H1 (cell line): ENCODE results near the gene ABITRAM. TPM values are rescaled to one million over a fixed set of nuclear protein-coding genes. Genes with fewer than 3 reads are reported as not detected.
"Not testable (repeated sequence)": the region's sequence is repeated elsewhere in the genome, so short reads cannot be mapped to it uniquely, and the experiment has no call there.

Experiments
- CTCF ChIA-PET: fragments of 300-600 bp; sonication (Branson Sonifier 250); formaldehyde crosslinking; loops from one replicate; lab custom pipeline; 2021; ENCODE audit not compliant: partially characterized antibody; lab: Charles Lee
- POLR2A ChIA-PET: fragments of 300-600 bp; sonication (Branson Sonifier 250); formaldehyde crosslinking; loops from one replicate; lab custom pipeline; 2021; ENCODE audit warnings: inconsistent platforms; ENCODE audit not compliant: partially characterized antibody; lab: Charles Lee
- DNase-seq, 2 experiments: peaks; one replicate each; pipeline versions ENCODE4 v3.0.0 to v3.0.0-alpha.2; 2010 to 2022; ENCODE audit warnings: low spot score in 2 of 2, low read depth in 1 of 2, mixed read lengths in 1 of 2
- FAIRE-seq: peaks from 2 replicates; lab custom pipeline; 2011; peaks lifted over from hg19 to GRCh38; lab: Jason Lieb, UNC
- H2AFZ ChIP-seq: 2 replicates; pipeline ENCODE4 v1.8.1; 2012; ENCODE audit warnings: low read length, inconsistent platforms
- H2AK5ac ChIP-seq: 2 replicates; pipeline ENCODE4 v1.6.1; 2013; ENCODE audit warnings: low read depth, low read length
- H2BK120ac ChIP-seq: replicated peaks from 2 replicates; pipeline ENCODE3; 2013; ENCODE audit warnings: low read depth, low read length, inconsistent platforms
- H2BK12ac ChIP-seq: 2 replicates; pipeline ENCODE4 v1.6.1; 2013; ENCODE audit warnings: low read depth, low read length
- H2BK15ac ChIP-seq: 2 replicates; pipeline ENCODE4 v1.6.1; 2013; ENCODE audit warnings: low read length
- H2BK20ac ChIP-seq: 2 replicates; pipeline ENCODE4 v1.6.1; 2013; ENCODE audit warnings: low read length
- H2BK5ac ChIP-seq: 2 replicates; pipeline ENCODE4 v1.6.1; 2013; ENCODE audit warnings: low read depth, low read length
- H3K14ac ChIP-seq: 2 replicates; pipeline ENCODE4 v1.6.1; 2013; ENCODE audit warnings: inconsistent platforms; ENCODE audit not compliant: insufficient read length
- H3K18ac ChIP-seq: 2 replicates; pipeline ENCODE4 v1.6.1; 2013; ENCODE audit warnings: low read length; ENCODE audit errors: extremely low read depth
- H3K23ac ChIP-seq: 2 replicates; pipeline ENCODE4 v1.6.1; 2013; ENCODE audit warnings: inconsistent platforms; ENCODE audit not compliant: insufficient read length
- H3K23me2 ChIP-seq: 2 replicates; pipeline ENCODE4 v1.6.1; 2013; ENCODE audit warnings: low read depth, low read length
- H3K27ac ChIP-seq: 2 replicates; pipeline ENCODE4 v1.6.1; 2011; ENCODE audit warnings: low read depth, low read length, inconsistent platforms
- H3K27me3 ChIP-seq, 4 experiments: replicated peaks in 1 of 4; 1 replicate in 1 of 4; 2 replicates in 3 of 4; pipeline versions ENCODE4 v1.6.1 to v1.8.1; 2011 to 2013; ENCODE audit warnings: low read length in 3 of 4, mild to moderate bottlenecking in 3 of 4, inconsistent platforms in 2 of 4, mixed read lengths in 2 of 4, moderate library complexity in 1 of 4; ENCODE audit not compliant: control insufficient read depth in 3 of 4, insufficient read depth in 3 of 4; ENCODE audit errors: extremely low read depth in 1 of 4
- H3K36me3 ChIP-seq, 4 experiments: 2 replicates each; pipeline versions ENCODE4 v1.6.1 to v1.8.1; 2011 to 2013; ENCODE audit warnings: mild to moderate bottlenecking in 4 of 4, low read length in 3 of 4, moderate library complexity in 2 of 4, control low read depth in 1 of 4, inconsistent platforms in 1 of 4; ENCODE audit not compliant: insufficient read depth in 4 of 4, control insufficient read depth in 2 of 4
- H3K4ac ChIP-seq: replicated peaks from 2 replicates; pipeline ENCODE3; 2013; ENCODE audit warnings: low read length, low read depth, mixed read lengths, inconsistent platforms; ENCODE audit not compliant: insufficient read length
- H3K4me1 ChIP-seq, 4 experiments: replicated peaks in 1 of 4; 1 replicate in 1 of 4; 2 replicates in 3 of 4; pipeline versions ENCODE4 v1.6.1 to v1.8.1; 2011 to 2013; ENCODE audit warnings: low read length in 3 of 4, inconsistent platforms in 2 of 4, mixed read lengths in 1 of 4; ENCODE audit not compliant: insufficient read depth in 4 of 4, control insufficient read depth in 3 of 4
- H3K4me2 ChIP-seq, 2 experiments: 2 replicates each; pipeline versions ENCODE4 v1.6.1 to v1.8.1; 2011 to 2013; ENCODE audit warnings: low read depth in 2 of 2, low read length in 2 of 2, control low read depth in 1 of 2, inconsistent platforms in 1 of 2, mild to moderate bottlenecking in 1 of 2; ENCODE audit not compliant: insufficient read depth in 1 of 2
- H3K4me3 ChIP-seq, 4 experiments: fragments of 200-600, 300-600 bp in 1 of 4; sonication (generic), shearing (Covaris generic), sonication (Bioruptor Twin) in 1 of 4; 2 replicates each; pipeline versions ENCODE4 v1.5.1 to v1.8.1; 2011 to 2016; ENCODE audit warnings: low read length in 4 of 4, low read depth in 3 of 4, control low read depth in 2 of 4, inconsistent platforms in 2 of 4, mild to moderate bottlenecking in 2 of 4, mixed read lengths in 1 of 4, moderate library complexity in 1 of 4; ENCODE audit not compliant: insufficient read depth in 2 of 4; ENCODE audit errors: extremely low read depth in 1 of 4
- H3K56ac ChIP-seq: replicated peaks from 2 replicates; pipeline ENCODE3; 2013; ENCODE audit warnings: low read depth, mild to moderate bottlenecking, mixed read lengths, low read length, inconsistent platforms; ENCODE audit not compliant: insufficient read length
- H3K79me1 ChIP-seq: 2 replicates; pipeline ENCODE4 v1.6.1; 2013; ENCODE audit warnings: low read depth, low read length, control low read depth
- H3K79me2 ChIP-seq, 2 experiments: 2 replicates each; pipeline versions ENCODE4 v1.6.1 to v1.8.1; 2012 to 2013; ENCODE audit warnings: low read length in 2 of 2, mild to moderate bottlenecking in 2 of 2, inconsistent platforms in 1 of 2; ENCODE audit not compliant: insufficient read depth in 2 of 2, control insufficient read depth in 1 of 2
- H3K9ac ChIP-seq, 4 experiments: replicated peaks in 1 of 4; 1 replicate in 1 of 4; 2 replicates in 3 of 4; pipeline versions ENCODE4 v1.6.1 to v1.8.1; 2011 to 2013; ENCODE audit warnings: low read depth in 3 of 4, low read length in 3 of 4, control low read depth in 2 of 4, mild to moderate bottlenecking in 2 of 4, moderate library complexity in 2 of 4, inconsistent platforms in 1 of 4; ENCODE audit errors: extremely low read depth in 1 of 4
- H3K9me3 ChIP-seq, 2 experiments: 2 replicates each; pipeline versions ENCODE4 v1.6.1 to v1.8.1; 2012 to 2013; ENCODE audit warnings: mild to moderate bottlenecking in 2 of 2, moderate library complexity in 2 of 2, control low read depth in 1 of 2, inconsistent platforms in 1 of 2, low read depth in 1 of 2, low read length in 1 of 2, mixed read lengths in 1 of 2; ENCODE audit not compliant: insufficient read depth in 2 of 2
- H4K20me1 ChIP-seq, 2 experiments: replicated peaks in 1 of 2; 2 replicates each; pipeline versions ENCODE3 to v1.8.1; 2011 to 2013; ENCODE audit warnings: inconsistent platforms in 2 of 2, low read length in 2 of 2, mild to moderate bottlenecking in 1 of 2; ENCODE audit not compliant: insufficient read depth in 2 of 2, control insufficient read depth in 1 of 2
- H4K5ac ChIP-seq: 2 replicates; pipeline ENCODE4 v1.6.1; 2013; ENCODE audit warnings: low read length, low read depth, mixed read lengths, inconsistent platforms; ENCODE audit not compliant: insufficient read length
- H4K8ac ChIP-seq: 2 replicates; pipeline ENCODE4 v1.8.0; 2013; ENCODE audit warnings: mild to moderate bottlenecking, moderate library complexity, low read length, inconsistent platforms; ENCODE audit not compliant: insufficient read depth; ENCODE audit errors: extremely low read depth
- H4K91ac ChIP-seq: replicated peaks from 2 replicates; pipeline ENCODE3; 2013; ENCODE audit warnings: low read length, mixed read lengths, inconsistent platforms; ENCODE audit not compliant: insufficient read length
- WGBS, 2 experiments: shearing (Covaris generic) in 1 of 2; methylation state at CpG; one replicate each; pipeline versions ENCODE4 v1.1.6 to v1.1.7; 2013 to 2015; ENCODE audit warnings: low lambda C conversion rate in 2 of 2, mixed read lengths in 2 of 2, inconsistent platforms in 1 of 2, low coverage in 1 of 2, missing lambda C conversion rate in 1 of 2; ENCODE audit not compliant: insufficient replicate concordance in 2 of 2, insufficient coverage in 1 of 2, insufficient read length in 1 of 2; ENCODE audit errors: extremely low coverage in 1 of 2, missing lambda C conversion rate in 1 of 2; 5-methylcytosine and 5-hydroxymethylcytosine counted together
- polyA plus RNA-seq, 7 experiments: library from polyadenylated mRNA; depleted of rRNA in 3 of 7; stranded (reverse) in 5 of 7; unstranded in 2 of 7; fragments of >200 nt in 5 of 7; fragments of 200-250 nt in 2 of 7; gene quantifications; 1 replicate in 5 of 7; 2 replicates in 1 of 7; 4 replicates in 1 of 7; pipeline versions ENCODE4 v1.2.1 to v1.2.3, GENCODE V29; 2011 to 2013; ENCODE audit warnings: missing spikeins in 2 of 7, mixed read lengths in 2 of 7
- total RNA-seq: library from RNA; stranded (reverse); fragmentation: NEBNext Ultra II Directional; extraction: Animal tissue kit (Norgen Biotek cat#: 25700); gene quantifications from 2 replicates; pipeline ENCODE4 v1.2.1, GENCODE V29; 2021

The ABITRAM gene
- total and polyA plus RNA-seq, 2 of the 8 experiments (the other 6 are each of a cell fraction or from before 2014, with no cell fraction given), result 8.4 to 9.0 TPM

- H3K4me2 ChIP-seq, H2BK15ac ChIP-seq, H4K5ac ChIP-seq, H3K4ac ChIP-seq, H2AK5ac ChIP-seq, H3K79me1 ChIP-seq, CTCF ChIA-PET, H3K27ac ChIP-seq, H3K4me3 ChIP-seq, FAIRE-seq, H3K18ac ChIP-seq, H3K27me3 ChIP-seq, H3K9me3 ChIP-seq, H3K23me2 ChIP-seq, POLR2A ChIA-PET, H3K9ac ChIP-seq, DNase-seq, H2BK120ac ChIP-seq, H2BK5ac ChIP-seq, H3K4me1 ChIP-seq, H4K20me1 ChIP-seq, H2AFZ ChIP-seq, H3K23ac ChIP-seq, H3K14ac ChIP-seq, H3K56ac ChIP-seq, H2BK20ac ChIP-seq, H3K79me2 ChIP-seq, H2BK12ac ChIP-seq, H4K91ac ChIP-seq, H4K8ac ChIP-seq: not testable (repeated sequence)
- H3K36me3 ChIP-seq, result peaks cover 9 to 43% (median 29%) of the 10 kb centered on the region in 4 experiments; a peak in 7 of 8 replicates
- WGBS, 2 experiments, result 89% methylated on average over 1 of the region's 1 CpG; no CpG with 5 or more reads in 1 of the 2 experiments
These were observed 13.8 kb upstream of the ABITRAM start for GRCh38 chr9:108920401-108920800.
